ENCODE measurements around the gene MRNIP. TPM values are rescaled to one million over a fixed set of nuclear protein-coding genes. Genes with fewer than 3 reads are reported as not detected.

MRNIP gene
- total and polyA plus RNA-seq, 12 donors = 6.6 to 45.1 (median 12.7) TPM

GRCh38 chr5:179892255-179892654, 33.6 kb upstream of the MRNIP start:
- H3K4me3 ChIP-seq = no peak overlapping the region
- 86 to 87% methylated on average over 5 of the region's 5 CpGs for WGBS, 2 donors
- no peak overlapping the region for H3K27ac ChIP-seq
- DNase-seq (no peak), ATAC-seq (no peak)
- intact Hi-C loops (cut with DNase I) = no loop called here
- peaks cover 0 to 6% (median 0%) of the 10 kb centered on the region in 9 donors for H3K4me1 ChIP-seq
- TF ChIP-seq, protein P1, sequence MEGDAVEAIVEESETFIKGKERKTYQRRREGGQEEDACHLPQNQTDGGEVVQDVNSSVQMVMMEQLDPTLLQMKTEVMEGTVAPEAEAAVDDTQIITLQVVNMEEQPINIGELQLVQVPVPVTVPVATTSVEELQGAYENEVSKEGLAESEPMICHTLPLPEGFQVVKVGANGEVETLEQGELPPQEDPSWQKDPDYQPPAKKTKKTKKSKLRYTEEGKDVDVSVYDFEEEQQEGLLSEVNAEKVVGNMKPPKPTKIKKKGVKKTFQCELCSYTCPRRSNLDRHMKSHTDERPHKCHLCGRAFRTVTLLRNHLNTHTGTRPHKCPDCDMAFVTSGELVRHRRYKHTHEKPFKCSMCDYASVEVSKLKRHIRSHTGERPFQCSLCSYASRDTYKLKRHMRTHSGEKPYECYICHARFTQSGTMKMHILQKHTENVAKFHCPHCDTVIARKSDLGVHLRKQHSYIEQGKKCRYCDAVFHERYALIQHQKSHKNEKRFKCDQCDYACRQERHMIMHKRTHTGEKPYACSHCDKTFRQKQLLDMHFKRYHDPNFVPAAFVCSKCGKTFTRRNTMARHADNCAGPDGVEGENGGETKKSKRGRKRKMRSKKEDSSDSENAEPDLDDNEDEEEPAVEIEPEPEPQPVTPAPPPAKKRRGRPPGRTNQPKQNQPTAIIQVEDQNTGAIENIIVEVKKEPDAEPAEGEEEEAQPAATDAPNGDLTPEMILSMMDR (IDR thresholded peaks at IDR 0.05) = no peak
- H3K36me3 ChIP-seq = peaks cover 0 to 100% (median 62%) of the 10 kb centered on the region in 9 donors
- no peaks in the 10 kb centered on the region for H3K9me3 ChIP-seq
- H3K27me3 ChIP-seq = no peaks in the 10 kb centered on the region

- H3K36me3 ChIP-seq = peaks cover 0 to 100% (median 55%) of the 10 kb centered on the region in 9 donors
- intact Hi-C loops (cut with DNase I) = no loop called here
- H3K4me3 ChIP-seq = no peak overlapping the region
- DNase-seq (no peak), ATAC-seq (no peak)
- no peaks in the 10 kb centered on the region for H3K9me3 ChIP-seq
- 94 to 96% methylated on average over 25 of the region's 25 CpGs for WGBS, 2 donors
- H3K27me3 ChIP-seq = no peaks in the 10 kb centered on the region
- no peak overlapping the region for H3K27ac ChIP-seq
- peaks cover 0 to 12% (median 0%) of the 10 kb centered on the region in 9 donors for H3K4me1 ChIP-seq
- TF ChIP-seq, protein P1 (IDR thresholded peaks at IDR 0.05) = no peak
Measured at GRCh38 chr5:179890751-179891682, 32.4 kb upstream of the MRNIP start.

- Histone ChIP-seq H3K9me3 (peaks cover 0 to under 1% (median 0%) of the 10 kb centered on the region in 11 donors), H3K27ac (no peak overlapping the region), H3K27me3 (no peaks in the 10 kb centered on the region), H3K4me1 (peaks cover 0 to 12% (median 0%) of the 10 kb centered on the region in 9 donors), H3K36me3 (peaks cover 0 to 100% (median 57%) of the 10 kb centered on the region in 9 donors), H3K4me3 (no peak overlapping the region)
- intact Hi-C loops (cut with DNase I) = no loop called here
- DNase-seq = no peak
- no peak for ATAC-seq
- TF ChIP-seq, protein P1 (IDR thresholded peaks at IDR 0.05) = no peak
- WGBS, 2 donors = 96% methylated on average over 12 to 13 of the region's 13 CpGs
Measured at GRCh38 chr5:179889885-179890284, 31.3 kb upstream of the MRNIP start.

GRCh38 chr5:179887802-179888201, 29.2 kb upstream of the MRNIP start:
- TF ChIP-seq, protein P1 (IDR thresholded peaks at IDR 0.05) = no peak
- intact Hi-C loops (cut with DNase I) = no loop called here
- ATAC-seq = peak in 1 of 8 donors; percentile 17
- peaks cover 0 to 12% (median 0%) of the 10 kb centered on the region in 9 donors for H3K4me1 ChIP-seq
- H3K36me3 ChIP-seq = peaks cover 0 to 100% (median 59%) of the 10 kb centered on the region in 9 donors
- H3K9me3 ChIP-seq = peaks cover 0 to 21% (median 11%) of the 10 kb centered on the region in 11 donors
- WGBS, 2 donors = 88 to 95% methylated on average over 6 of the region's 6 CpGs
- no peaks in the 10 kb centered on the region for H3K27me3 ChIP-seq
- H3K4me3 ChIP-seq = no peak overlapping the region
- H3K27ac ChIP-seq = peak overlapping the region in 1 of 10 donors; percentile 15
- DNase-seq = no peak
